AG09319 (cell line): ENCODE data around the gene SRBD1.

Source experiments
- DNase-seq: peaks from one replicate; pipeline ENCODE4 v3.0.0-alpha.2; 2010; ENCODE audit warnings: low read depth; ENCODE audit errors: extremely low read depth
- CTCF ChIP-seq: IDR thresholded peaks from 2 replicates; pipeline ENCODE4 v1.5.1; 2011; ENCODE audit warnings: low read depth, mild to moderate bottlenecking, inconsistent platforms, low read length, moderate library complexity

SRBD1 gene

GRCh38 chr2:45399040-45399784, 211.9 kb downstream of the SRBD1 start:
- TF ChIP-seq CTCF, result no peak
- no peak for DNase-seq

GRCh38 chr2:45397292-45397691, 213.8 kb downstream of the SRBD1 start:
- DNase-seq, result no peak
- no peak for TF ChIP-seq CTCF

GRCh38 chr2:45396671-45397070, 214.4 kb downstream of the SRBD1 start:
- TF ChIP-seq CTCF, result no peak
- no peak for DNase-seq

GRCh38 chr2:45394842-45395241, 216.2 kb downstream of the SRBD1 start:
- TF ChIP-seq CTCF, result no peak
- DNase-seq, result no peak

GRCh38 chr2:45394216-45394615, 216.9 kb downstream of the SRBD1 start:
- DNase-seq, result no peak
- TF ChIP-seq CTCF, result no peak

GRCh38 chr2:45391866-45392265, 219.2 kb downstream of the SRBD1 start:
- DNase-seq, result no peak

GRCh38 chr2:45390861-45391260, 220.2 kb downstream of the SRBD1 start:
- TF ChIP-seq CTCF, result no peak
- no peak for DNase-seq

More at GRCh38 chr2:45391866-45392265, 219.2 kb downstream of the SRBD1 start:
- no peak for TF ChIP-seq CTCF
